ENCODE measurements around the gene NOTUM. TPM values are rescaled to one million over a fixed set of nuclear protein-coding genes. Genes with fewer than 3 reads are reported as not detected.

NOTUM gene
- total RNA-seq, 4 donors from 2014 or later, result not detected

DNA sequence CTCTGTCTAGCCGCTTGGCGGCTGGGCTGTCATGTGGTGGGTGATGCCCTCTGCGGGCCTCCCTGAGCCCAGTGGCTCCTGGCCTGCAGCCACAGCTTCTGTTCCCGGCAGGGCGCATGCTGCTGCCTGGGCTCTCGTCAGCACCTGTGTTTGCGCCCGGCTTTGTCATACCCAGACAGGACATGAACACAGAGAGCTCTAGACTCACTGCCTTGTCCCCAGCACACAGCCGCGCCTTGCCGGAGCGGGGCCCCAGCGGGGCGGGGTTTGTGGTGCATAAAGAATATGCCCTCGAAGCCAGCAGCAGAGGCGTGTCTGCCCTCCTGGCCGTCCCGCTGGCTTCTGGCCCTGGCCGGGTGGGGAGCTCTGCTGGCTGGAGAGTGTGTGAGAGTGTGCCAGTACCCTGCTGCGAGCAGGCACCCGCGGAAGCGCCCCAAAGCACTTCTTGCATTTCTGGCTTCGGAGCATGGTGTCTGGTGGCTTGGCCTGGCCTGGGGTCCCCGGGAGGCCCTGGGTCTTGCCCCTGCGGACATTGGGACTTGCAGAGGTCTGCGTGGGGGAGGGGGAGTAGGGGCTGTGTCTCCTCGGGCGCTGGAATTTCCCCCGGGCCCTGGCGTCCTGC is 30.8 kb upstream of the NOTUM start:
- peak; percentile 56 for ATAC-seq (ENCODE audit: low FRiP score)
- TF ChIP-seq, protein P1, sequence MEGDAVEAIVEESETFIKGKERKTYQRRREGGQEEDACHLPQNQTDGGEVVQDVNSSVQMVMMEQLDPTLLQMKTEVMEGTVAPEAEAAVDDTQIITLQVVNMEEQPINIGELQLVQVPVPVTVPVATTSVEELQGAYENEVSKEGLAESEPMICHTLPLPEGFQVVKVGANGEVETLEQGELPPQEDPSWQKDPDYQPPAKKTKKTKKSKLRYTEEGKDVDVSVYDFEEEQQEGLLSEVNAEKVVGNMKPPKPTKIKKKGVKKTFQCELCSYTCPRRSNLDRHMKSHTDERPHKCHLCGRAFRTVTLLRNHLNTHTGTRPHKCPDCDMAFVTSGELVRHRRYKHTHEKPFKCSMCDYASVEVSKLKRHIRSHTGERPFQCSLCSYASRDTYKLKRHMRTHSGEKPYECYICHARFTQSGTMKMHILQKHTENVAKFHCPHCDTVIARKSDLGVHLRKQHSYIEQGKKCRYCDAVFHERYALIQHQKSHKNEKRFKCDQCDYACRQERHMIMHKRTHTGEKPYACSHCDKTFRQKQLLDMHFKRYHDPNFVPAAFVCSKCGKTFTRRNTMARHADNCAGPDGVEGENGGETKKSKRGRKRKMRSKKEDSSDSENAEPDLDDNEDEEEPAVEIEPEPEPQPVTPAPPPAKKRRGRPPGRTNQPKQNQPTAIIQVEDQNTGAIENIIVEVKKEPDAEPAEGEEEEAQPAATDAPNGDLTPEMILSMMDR (IDR thresholded peaks at IDR 0.05), result no peak
- no peak for DNase-seq (ENCODE audit: low spot score)

DNA sequence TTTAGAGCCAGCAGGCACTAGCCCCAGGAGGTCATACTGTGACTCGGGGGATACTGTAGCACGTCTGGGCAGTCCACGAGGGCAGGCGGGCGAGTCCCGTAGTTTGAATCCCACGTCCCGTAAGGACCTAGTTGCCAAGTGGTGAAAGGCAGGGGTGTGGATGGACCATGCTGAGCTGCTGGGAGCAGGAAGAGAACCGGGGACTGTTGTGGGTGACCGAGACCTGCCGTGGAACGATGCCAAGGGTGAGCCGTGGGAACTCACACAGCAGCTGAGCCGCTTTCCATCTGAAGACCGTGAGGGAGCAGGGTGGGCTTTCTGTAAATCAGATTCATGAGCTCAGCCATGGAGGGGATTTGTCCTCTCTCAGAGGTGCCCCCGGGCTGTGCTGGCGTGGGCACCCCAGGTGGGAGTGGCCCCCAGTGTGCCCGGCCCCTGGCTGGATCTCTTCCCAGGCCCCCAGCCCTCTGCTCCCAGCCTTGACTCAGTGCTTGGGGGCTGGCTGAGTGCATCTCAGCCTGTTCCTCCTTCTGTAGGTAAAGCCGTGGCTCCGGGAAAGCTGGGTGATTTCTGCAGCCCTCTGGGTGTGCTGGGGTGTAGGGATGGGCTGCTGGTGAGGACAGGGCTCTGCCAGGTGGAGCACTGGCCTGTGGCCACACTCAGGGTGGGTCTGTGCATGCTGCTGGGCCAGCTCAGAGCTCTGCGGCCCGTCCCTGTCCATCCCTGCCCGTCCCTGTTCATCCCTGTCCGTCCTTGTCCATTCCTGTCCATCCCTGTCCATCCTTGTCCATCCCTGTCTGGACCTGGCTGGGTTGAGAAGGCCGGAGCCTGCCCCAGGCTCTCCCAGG is 30.1 kb upstream of the NOTUM start:
- DNase-seq (ENCODE audit: low spot score), result no peak
- TF ChIP-seq, protein P1 (IDR thresholded peaks at IDR 0.05), result no peak
- no peak for ATAC-seq (ENCODE audit: low FRiP score)

DNA sequence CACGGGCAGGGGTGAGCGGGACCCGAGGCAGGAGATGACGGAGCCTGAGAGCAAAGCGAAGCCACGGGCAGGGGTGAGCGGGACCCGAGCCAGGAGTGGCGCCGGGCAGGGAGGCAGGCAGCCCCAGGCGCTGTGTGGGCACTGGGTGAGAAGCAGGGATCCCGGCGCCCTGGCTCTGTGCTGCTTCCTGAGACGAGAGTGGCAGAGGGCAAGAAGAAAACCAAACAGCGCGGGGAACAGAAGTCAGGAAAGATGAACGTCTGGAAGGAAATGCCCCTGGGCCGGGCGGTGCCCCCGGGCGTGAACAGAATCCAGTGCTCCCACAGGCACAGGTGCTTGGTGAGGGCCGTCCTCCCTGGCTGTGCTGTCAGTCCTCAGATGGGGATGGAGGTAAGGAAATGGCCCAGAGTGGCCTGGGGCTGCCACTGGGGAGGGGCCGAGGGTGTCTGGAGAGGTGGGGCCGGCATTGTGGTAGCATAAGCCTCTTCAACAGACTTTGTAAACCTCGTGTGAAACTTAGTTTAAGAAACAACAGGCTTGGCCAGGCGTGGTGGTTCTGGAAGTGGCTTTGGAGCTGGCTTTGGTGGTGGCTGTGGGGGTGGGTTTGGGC is 26.3 kb upstream of the NOTUM start:
- TF ChIP-seq, protein P1 (IDR thresholded peaks at IDR 0.05), result no peak
- no peak for DNase-seq (ENCODE audit: low spot score)
- no peak for ATAC-seq (ENCODE audit: low FRiP score)

GRCh38 chr17:81986606-81987005 is 25.6 kb upstream of the NOTUM start:
- ATAC-seq (ENCODE audit: low FRiP score) (no peak), DNase-seq (ENCODE audit: low spot score) (no peak)

DNA sequence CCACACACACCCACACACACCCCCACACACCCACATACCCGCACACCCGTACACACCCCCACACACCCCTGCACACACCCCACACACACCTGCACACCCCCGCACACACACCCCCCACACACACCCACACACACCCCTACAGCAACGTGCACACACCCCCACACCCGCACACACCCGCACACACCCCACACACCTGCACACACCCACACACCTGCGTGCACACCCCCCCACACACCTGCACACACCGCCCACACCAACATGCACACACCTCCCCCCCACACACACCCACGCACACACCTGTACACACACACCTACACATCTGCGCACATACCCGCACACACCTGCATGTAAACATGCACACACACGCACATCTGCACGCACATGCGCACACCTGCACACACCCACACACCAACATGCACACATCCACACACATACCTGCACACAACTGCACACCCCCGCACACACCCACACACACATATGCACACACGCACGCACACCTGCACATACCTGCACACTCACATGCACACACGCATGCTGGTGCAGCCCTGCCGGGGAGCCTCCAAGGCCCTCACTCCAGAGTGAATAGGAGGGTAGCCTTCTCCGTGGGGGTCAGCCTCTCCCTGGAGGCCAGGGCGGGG is 23.9 kb upstream of the NOTUM start:
- no peak for ATAC-seq (ENCODE audit: low FRiP score)
- TF ChIP-seq, protein P1 (IDR thresholded peaks at IDR 0.05), result no peak
- no peak for DNase-seq (ENCODE audit: low spot score)

More at GRCh38 chr17:81986606-81987005, 25.6 kb upstream of the NOTUM start:
- TF ChIP-seq, protein P1 (IDR thresholded peaks at IDR 0.05), result no peak

GRCh38 chr17:81983639-81984373 is 22.8 kb upstream of the NOTUM start:
- ATAC-seq (ENCODE audit: low FRiP score) (no peak), DNase-seq (ENCODE audit: low spot score) (no peak)
- TF ChIP-seq, protein P1 (IDR thresholded peaks at IDR 0.05), result no peak
